ENCODE measurements around the gene ZNF804A.

Gene ZNF804A

DNA sequence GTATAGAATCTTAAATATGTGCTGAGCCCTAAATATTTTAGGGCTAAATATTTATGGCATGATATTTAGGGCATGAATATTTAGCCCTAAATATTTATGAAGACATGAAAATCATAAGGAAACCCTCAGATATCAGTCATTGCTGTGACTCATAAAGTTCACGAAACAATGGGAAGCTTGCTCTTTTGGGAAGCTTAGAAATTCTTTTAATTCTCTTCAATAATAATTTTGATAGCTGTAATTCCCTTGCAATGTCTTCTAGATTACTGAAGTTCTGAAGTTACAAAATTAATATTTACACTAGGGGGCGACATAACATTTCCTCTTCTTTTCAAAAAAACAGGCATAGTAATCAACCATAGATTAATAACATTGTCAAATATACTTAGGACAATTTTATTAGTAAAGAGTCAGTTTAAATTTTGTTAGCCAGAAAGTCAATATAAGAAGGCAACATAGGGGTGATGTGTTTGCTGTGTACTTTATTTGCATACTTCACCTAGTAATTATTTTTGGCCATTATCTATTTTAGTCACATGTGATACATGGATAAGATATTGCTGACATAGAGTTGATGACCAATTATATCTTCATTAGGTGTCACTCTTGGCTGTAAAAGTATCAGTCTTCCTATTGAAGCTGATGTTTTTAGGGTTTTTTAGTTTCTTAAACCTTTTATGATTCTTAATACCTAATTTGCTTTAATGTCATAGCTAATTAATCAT is 13.2 kb downstream of the ZNF804A start:
- DNase-seq (ENCODE audit: low read depth in 2 of 2), result no peak

DNA sequence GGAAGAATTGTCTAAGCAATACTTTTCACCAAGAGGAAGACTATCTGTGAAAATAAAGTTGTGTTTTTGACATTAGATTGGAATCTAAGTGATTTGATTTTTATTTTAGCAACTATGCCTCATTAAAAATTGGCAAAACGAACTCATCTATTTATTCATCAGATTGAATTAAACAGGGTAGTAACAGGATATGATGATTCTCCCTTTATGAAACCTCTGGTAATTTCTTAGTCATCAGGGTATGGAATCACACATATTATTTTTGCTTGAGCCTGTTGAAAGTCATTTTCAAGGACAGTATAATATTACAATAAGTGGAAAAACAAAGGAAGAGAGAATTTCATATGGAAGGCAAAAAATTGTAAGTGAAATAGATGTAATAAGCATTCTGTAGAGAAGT is 22.0 kb downstream of the ZNF804A start:
- no peak for DNase-seq (ENCODE audit: low read depth in 2 of 2)

DNA sequence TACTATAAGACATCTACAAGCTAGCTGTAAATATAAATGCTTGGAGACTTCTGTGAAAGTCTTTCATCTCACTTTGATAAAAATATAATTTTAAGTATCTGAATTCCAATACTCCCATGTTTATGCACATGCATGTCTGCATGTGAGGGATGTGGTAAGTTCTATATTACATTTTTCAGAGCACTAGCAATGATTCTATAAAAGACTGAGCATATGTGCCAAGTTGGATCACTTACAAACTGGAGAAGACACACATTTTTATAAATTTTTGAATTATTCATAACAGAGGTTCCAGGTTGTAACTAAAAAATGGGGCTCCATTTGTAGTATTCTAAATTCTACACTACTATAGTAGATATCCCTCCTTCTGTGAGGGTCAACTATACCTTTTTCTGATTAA is 26.0 kb downstream of the ZNF804A start:
- no peak for DNase-seq (ENCODE audit: low read depth in 2 of 2)

DNA sequence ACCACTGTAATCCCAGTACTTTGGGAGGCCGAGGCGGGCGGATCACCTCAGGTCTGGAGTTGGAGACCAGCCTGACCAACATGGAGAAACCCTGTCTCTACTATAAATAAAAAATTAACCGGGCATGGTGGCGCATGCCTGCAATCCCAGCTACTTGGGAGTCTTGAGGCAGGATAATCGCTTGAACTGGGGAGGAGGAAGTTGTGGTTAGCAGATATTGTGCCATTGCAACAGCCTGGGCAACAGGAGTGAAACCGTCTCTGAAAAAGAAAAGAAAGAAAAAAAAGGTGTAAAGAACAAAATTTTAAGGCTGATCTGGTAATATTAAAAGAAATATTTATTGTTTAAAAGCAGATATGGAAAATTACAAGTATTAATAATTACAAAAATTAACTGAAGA is 29.7 kb downstream of the ZNF804A start:
- DNase-seq (ENCODE audit: low read depth in 2 of 2), result no peak

DNA sequence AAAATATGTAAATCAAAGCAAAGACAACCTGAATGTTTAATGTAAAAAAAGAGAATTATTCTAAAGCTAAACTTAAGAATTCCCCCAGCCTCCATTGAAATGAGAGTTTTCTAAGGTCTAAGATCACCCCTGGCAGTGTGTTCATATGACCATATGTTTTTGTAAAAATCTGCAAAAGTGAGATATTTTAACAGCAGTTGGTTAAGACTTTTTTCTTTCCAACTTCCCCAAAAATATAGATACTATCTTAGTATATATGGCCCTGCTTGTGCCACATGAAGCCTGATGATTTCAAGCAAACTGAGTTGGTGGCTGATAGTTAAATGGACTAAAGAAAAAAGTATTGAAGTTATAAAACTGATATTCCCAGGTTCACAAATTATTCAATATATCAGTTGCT is 35.4 kb downstream of the ZNF804A start:
- DNase-seq (ENCODE audit: low read depth in 2 of 2), result no peak

DNA sequence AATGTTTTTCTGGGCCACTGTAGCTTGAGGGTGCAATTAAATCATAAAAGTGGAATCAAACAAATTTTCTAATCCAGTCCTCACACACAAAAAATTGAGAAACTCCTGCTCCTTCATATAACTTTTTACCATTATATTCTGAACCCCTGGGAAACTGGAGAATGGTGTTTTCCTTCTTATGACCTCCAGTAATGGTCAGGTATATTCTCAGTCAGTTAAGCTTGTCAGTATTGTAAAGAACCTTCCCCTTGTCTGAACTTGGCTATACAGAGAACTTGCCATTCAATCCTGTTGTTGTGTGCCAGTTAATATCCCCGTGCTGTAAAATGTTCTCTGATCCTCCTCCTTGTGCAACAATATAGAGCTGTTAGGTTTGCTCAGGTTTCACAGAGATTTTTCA is 39.5 kb downstream of the ZNF804A start:
- DNase-seq (ENCODE audit: low read depth in 2 of 2), result no peak

DNA sequence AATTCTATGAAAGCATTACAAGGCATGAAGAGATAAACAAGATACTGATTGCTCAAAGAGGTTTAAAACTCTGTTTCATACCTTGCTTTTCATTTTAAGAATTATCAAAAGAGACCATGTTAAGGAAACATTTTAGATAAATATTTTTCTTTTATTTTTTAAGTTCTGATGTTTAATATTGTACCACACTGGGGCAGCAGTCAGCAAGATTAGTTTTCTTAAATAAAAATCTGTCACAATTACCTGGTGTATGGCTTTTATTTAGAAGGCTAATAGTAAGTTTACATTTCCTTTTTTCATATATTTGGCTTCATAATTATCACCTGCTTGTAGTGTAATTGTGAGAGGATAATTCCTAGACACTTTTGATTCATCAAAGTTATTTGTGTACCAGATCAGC is 46.4 kb downstream of the ZNF804A start:
- DNase-seq (ENCODE audit: low read depth in 2 of 2), result no peak

DNA sequence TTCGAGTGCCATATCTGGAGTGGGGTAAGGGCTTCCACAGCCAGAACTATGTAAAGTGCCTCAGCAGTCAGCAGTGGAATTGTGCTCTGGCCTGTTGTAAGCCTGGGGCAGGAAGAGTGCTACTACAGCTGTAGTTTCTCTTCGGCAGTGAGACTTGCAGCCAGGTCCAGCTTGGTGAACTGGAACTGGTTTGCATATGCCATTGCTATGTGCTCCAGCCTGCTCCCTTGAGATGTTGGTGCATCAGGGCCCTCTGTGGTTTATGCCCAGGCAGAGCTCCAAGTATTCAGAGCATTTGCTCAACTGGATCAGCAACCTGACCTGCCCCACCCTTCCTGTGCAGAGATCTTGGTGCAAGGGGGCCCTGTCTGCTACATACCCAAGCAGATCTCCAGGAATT is 47.8 kb downstream of the ZNF804A start:
- no peak for DNase-seq (ENCODE audit: low read depth in 2 of 2)

DNA sequence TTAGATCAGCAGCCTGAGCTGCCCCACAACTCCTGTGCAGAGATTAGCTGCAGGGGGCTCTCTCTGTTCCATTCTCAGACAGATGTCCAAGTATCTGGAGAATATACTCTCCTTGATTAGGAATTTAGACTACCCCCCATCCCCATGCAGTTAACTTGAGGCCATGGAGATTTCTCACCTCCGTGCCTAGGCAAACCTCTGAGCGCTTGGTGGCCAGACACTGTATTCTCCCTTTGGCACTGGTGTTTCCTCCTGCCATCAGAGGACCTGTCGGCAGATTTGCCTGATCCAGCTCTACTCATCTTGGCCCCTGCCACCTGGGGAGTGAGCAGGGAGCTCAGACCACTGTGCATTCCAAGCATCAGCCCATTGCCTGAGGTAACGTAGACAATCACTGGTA is 48.3 kb downstream of the ZNF804A start:
- DNase-seq (ENCODE audit: low read depth in 2 of 2), result no peak

DNA sequence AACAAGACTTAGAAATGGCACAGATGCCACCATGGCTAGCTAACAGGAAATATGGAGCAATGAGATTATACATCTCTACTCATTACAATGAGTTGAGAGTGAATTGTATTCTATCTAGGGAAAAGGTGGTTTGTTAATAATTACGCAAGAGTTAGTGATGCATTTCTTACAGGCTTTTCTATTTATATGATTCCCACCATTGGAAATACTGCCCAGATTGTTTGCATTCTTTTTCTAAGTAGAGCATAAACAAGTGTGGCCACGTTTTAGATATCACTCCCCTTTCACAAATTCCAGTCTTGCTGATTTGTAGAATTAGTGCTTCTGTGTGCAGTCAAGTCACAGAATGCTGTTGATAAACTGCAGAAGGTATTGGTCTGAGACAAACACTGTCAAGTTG is 56.6 kb downstream of the ZNF804A start:
- DNase-seq (ENCODE audit: low read depth in 2 of 2), result no peak

DNA sequence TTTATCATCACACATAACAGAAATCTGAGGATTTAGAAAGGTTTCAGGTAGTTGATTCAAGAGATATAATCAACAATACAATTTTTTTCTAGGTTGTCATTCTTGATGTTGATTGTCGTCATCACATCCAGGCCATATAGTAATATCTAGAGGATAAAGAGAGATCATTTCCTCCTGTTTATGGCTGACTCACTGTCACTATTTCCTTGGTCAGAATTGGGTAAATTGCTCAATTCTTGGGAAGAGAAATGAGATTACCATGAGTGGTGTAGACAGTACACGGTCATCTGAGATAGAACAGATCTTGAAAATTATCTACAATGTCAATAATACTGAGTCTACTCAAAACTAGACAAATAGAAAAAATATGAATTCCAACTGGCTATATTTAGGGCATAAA is 78.8 kb downstream of the ZNF804A start:
- DNase-seq (ENCODE audit: low read depth in 2 of 2), result no peak

DNA sequence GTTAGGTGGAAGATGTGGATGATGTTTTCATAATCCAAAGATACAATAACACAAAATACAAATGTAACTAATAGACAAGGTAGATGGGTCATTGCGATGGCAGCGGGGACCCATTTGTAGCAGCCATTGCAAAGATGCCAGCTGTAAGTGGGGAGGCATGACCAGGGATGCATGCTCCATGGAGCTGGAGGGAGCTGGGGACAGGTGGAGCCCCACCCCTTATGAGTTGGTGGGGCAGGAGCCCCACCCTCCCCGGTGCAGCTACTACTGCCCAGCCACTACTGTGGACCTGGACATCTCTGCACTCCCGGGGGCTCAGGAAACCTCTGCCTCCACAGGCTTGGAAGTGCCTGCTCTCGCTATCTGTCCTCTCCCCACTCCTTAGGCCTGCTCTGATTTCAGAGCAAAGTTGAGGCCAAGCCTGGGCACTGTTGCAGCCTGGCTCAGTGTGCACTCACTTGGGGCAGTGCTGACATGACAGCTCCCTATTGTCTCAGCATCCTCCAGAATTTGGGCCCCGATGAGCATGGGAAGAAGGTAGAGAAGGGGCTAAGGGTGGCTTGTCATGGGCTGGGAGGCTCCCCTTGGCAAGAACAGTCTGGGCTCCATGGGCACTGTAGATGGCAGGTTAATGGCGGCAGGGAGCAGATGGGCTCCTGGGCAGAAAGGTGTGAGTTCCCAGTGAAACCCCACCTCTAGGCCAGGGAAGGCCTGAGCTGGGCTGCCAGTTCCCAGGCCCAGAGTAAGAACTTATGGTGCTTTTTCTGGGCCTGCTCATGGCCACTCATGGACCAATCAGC is 81.1 kb downstream of the ZNF804A start:
- DNase-seq (ENCODE audit: low read depth in 2 of 2), result no peak

DNA sequence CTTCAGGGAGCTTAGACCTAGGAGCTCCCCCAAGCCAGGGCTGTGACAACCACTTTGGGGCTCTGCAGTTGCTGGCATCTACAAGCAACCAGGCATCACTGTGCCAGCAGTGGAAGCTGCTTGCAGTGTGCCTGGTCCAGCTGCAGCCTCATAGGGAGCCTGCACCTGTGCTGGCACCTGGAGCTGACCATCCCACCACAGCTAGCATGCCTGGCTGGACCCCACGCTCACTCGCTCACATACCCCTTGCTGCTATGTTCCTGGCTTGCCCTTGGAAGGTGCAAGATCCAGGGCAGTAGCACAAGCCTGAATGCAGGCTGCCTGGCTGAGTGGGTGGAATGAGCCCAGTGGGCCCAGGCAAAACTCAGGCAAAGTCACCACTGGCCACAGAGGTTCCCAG is 82.5 kb downstream of the ZNF804A start:
- no peak for DNase-seq (ENCODE audit: low read depth in 2 of 2)

DNA sequence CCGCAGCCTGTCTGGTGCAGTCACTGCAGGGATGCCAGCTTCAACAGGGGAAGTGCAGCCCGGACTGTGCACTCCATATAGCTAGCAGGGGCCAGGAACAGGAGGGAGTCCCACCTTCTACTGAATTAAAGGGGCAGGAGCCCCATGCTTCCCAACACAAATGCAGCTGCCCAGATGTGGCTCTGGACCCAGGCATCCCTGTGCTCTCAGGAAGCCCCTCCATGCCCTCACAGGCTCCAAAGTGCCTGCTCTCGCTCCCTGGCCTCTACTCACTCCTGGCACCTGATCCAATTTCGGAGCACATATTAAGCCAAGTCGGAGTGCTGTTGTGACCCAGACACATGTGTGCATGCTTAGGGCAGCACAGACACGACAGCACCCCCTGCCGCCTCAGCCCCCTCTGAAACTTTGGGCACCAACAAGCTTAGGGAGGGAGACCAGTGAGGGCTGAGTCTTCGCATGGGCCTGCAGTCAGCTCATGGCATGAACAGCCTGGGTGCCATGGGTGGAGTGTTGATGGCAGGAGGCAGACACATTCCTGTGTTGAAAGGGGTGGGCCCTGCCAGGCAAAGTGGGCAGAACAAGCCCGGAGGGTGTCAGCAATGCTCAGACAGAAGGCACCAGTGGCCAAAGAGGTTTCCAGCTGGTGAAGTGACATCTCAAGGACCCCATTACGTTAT is 83.5 kb downstream of the ZNF804A start:
- no peak for DNase-seq (ENCODE audit: low read depth in 2 of 2)

DNA sequence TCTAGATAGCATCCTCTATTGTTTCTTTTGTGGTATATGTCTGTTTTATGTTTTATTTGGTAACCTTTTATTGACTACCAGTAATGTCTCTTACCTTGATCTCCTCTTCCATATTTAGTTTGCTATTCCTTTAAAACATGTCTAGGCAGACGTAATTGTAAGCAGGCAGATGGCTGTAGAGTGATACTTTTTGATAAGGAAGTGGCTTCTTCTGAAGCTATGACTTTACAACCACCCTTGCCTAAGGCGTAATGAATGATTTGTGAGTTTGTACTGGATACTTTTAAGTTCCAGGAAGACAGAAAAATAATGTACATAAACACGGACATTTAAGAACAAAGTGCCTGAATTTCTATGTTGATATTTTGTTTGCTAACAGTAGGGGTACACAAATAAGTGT is 85.6 kb downstream of the ZNF804A start:
- no peak for DNase-seq (ENCODE audit: low read depth in 2 of 2)

DNA sequence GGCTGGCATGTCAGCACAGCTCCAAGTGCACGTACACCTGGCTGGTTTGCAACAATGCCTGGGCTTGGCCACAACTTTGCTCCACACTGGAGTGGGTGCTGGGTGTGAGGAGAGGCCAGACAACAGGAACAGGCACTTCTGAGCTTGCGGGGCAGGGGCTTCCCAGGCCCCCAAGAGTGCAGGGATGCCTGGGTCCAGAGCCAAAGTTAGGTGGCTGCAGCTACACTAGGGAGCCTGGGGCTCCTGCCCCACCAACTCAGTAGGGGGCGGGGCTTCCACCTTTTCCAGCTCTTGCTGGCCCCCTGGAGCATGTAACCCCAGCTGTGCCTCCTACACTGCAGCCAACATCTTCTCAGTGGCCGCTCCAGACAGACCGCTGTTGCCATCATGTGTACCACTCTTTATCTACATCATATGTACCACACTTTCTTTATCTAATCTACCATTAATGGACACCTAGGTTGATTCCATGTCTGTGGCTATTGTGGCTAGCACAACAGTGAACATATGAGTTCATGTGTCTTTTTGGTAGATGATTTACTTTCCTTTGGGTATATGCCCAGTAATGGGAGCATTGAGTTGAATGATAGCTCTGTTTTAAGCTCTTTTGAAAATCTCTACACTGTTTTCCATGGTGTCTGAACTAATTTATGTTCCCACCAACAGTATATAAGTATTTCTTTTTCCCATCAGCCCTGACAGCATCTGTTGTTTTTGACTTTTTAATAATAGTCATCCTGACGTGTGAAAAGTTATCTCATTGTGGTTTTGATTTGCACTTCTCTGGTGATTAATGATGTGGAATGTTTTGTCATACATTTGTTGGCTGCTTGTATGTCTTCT is 87.9 kb downstream of the ZNF804A start:
- DNase-seq (ENCODE audit: low read depth in 2 of 2), result no peak

DNA sequence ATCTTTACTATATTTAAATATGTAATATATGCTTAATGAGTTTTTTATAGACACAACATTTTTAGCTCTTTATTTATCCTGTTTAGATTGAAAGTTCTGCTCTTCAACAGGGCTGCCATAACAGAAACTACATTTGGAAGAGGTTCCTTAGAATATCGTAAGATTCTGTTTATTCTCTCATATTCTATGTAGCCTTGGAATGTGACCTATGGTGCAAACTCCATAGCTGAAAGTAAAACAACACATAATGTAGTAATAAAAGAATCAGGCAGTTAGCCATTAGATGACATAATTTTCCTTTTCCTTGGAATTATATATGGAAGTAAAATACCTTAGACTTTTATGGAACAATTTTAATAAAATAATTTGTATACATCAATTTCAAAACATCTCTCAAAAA is 91.3 kb downstream of the ZNF804A start:
- no peak for DNase-seq (ENCODE audit: low read depth in 2 of 2)

DNA sequence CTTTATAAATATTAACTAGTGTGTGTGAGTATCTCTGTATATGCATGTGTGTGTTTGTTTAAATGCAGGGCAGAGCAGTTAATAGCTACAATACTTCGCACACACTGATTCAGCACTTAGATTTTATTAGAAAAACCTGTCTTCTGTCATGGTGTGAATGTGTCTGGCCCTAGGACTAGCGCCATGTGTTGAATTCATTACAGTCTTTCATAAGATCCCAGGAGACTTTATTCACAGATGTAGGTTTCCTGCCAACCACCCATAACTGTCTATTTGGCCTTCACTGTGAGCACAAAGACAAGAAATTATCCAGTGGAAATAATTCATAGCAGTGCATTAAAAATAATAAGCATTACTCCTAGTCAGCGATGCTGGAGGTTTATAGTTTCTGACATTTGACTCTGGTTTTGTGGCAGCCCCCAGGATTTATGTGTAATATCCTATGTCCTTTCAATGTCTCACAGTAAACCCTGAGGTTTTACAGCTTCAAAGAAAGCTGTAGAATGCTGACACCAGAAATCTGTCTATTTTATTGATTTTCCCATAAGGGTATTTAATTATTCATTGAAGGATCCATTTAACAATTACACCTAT is 93.9 kb downstream of the ZNF804A start:
- DNase-seq (ENCODE audit: low read depth in 2 of 2), result no peak

DNA sequence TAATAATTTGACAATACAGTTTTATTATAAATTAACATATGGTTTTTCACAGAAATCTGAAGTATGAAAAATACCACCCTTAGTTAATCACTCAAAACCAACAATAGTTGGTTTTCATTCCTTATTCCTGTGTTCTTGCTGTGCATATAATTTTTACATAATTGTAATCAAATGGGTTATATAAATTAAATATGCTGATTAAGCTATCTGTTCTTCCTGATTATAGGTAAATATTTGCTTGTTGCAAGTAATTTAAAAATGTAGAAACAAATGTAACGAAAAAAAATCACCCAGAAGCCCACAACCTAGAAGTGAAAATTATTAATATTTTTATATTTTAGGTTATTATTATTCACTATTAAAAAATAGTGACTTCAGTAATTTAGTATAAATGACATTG is 98.3 kb downstream of the ZNF804A start:
- DNase-seq (ENCODE audit: low read depth in 2 of 2), result no peak

DNA sequence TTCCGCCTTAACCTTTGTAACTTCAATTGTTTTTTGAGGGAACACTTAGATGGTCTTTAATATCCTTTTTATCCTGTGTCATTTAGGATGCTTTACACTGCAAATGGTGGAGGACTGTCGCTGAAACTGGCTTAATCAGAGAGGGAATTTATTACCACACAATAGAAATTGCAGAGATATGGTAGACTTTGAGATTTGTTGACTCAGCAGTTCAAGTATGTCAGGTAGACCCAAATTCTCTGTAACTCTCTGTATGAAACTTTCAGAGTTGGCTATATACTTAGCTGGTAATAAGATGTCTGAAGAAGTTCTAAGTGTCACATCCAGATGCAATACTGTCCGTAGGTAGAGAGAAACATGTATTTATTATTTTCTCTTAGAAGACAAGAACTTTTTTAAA is 100.1 kb downstream of the ZNF804A start:
- no peak for DNase-seq (ENCODE audit: low read depth in 2 of 2)

DNA sequence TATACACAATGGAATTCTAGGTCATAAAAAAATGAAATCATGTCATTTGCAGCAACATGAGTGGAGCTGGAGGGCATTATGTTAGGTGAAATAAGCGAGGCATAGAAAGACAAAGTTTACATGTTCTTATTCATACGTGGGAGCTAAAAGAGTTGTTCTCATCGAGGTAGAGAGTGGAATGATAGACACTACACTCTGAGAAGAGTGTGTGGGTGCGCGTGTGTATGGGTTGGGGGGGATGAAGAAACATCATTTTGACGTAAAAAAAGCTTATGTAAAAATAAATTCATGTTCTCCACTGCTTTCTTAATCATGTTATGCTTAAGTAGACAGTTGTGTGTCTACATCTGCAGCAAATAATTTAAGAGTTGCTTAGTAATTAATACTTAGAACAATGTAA is 123.6 kb downstream of the ZNF804A start:
- no peak for DNase-seq (ENCODE audit: low read depth in 2 of 2)

DNA sequence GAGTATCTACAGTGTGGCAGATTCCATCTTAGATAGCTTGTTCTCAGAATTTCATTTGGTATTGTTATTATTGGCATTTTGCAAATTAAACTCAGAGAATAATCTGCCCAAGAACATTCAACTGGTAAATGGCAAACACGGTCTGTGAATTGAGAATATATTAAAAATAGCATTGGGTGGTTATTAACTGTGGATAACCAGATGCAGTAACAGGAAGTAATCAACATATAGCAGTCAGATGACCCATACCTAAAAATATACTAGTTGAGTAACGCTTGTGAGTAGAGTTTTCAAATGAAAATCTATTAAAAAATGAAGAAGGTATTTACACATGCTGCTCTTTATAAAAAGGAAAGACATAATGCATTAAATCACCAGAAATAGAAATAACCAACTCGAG is 129.5 kb downstream of the ZNF804A start:
- no peak for DNase-seq (ENCODE audit: low read depth in 2 of 2)

Measured in stimulated activated CD4-positive, alpha-beta T cell treated with anti-CD3 and anti-CD28 coated beads, Interleukin-12 subunit alpha, Interleukin-12 subunit beta, amount 100 ng/mL, for 24 hours (primary cell).